Measurements from ENCODE around the gene SNRNP70.
"Not testable (repeated sequence)": the region's sequence is repeated elsewhere in the genome, so short reads cannot be mapped to it uniquely, and the experiment has no call there.

The SNRNP70 gene

DNA sequence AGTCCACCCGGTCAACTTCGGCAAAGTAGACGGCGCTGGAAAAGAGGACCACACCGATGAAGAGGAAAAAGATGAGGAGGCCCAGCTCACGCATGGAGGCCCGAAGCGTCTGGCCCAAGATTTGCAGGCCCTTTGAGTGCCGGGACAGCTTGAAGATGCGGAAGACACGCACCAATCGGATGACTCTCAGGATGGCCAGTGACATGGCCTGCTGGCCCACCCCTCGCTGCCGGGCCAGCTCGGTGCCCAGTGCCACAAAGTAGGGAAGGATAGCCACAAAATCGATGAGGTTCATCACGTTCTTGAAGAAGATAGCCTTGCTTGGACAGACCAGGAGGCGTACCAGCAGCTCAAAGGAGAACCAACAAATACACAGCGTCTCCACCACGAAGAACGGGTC lies 14.8 kb upstream of the SNRNP70 start:
- TF ChIP-seq, protein P1, sequence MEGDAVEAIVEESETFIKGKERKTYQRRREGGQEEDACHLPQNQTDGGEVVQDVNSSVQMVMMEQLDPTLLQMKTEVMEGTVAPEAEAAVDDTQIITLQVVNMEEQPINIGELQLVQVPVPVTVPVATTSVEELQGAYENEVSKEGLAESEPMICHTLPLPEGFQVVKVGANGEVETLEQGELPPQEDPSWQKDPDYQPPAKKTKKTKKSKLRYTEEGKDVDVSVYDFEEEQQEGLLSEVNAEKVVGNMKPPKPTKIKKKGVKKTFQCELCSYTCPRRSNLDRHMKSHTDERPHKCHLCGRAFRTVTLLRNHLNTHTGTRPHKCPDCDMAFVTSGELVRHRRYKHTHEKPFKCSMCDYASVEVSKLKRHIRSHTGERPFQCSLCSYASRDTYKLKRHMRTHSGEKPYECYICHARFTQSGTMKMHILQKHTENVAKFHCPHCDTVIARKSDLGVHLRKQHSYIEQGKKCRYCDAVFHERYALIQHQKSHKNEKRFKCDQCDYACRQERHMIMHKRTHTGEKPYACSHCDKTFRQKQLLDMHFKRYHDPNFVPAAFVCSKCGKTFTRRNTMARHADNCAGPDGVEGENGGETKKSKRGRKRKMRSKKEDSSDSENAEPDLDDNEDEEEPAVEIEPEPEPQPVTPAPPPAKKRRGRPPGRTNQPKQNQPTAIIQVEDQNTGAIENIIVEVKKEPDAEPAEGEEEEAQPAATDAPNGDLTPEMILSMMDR (IDR thresholded peaks at IDR 0.05; ENCODE audit: extremely low read depth, insufficient read depth, missing control alignments) = no peak
- DNase-seq (ENCODE audit: low spot score) = no peak
- in situ Hi-C loops (cut with MboI; ENCODE audit: low pct_unique_long_range_greater_than_20kb, low sequenced_read_pairs, unreplicated experiment) = no loop called here

DNA sequence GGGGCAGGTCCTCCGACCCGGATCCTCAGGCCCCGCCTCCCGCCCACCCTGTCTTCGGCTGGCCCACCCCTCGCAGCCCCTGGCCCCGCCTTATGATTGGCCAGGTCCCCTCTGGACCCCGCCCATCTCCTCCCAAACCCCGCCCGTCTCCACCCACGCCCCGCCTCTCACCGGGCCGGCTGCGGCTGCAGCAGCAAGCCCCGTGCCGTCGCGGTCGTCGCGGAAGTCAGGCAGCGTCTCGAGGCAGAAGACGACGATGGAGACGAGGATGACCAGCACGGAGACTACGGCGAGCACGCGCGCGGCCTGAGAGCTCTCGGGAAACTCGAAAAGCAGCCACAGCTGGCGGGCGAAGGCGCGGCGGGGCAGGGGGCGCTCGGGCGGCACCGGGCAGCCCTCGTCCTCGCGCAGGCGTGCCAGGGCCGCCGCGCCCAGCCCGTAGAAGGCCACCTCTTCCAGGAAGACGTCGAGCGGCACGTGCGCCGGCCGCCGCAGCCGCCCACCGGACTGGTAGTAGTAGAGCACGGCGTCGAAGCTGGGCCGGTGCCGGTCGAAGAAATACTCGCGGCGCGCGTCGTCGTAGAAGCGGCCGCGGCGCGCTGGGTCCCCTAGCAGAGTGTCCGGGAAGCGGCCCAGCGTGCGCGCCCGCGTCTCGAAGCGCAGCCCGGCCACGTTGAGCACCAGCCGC lies 13.2 kb upstream of the SNRNP70 start:
- DNase-seq (ENCODE audit: low spot score) = peak; percentile 37
- TF ChIP-seq, protein P1 (IDR thresholded peaks at IDR 0.05; ENCODE audit: extremely low read depth, insufficient read depth, missing control alignments) = no peak
- in situ Hi-C loops (cut with MboI; ENCODE audit: low pct_unique_long_range_greater_than_20kb, low sequenced_read_pairs, unreplicated experiment) = no loop called here

DNA sequence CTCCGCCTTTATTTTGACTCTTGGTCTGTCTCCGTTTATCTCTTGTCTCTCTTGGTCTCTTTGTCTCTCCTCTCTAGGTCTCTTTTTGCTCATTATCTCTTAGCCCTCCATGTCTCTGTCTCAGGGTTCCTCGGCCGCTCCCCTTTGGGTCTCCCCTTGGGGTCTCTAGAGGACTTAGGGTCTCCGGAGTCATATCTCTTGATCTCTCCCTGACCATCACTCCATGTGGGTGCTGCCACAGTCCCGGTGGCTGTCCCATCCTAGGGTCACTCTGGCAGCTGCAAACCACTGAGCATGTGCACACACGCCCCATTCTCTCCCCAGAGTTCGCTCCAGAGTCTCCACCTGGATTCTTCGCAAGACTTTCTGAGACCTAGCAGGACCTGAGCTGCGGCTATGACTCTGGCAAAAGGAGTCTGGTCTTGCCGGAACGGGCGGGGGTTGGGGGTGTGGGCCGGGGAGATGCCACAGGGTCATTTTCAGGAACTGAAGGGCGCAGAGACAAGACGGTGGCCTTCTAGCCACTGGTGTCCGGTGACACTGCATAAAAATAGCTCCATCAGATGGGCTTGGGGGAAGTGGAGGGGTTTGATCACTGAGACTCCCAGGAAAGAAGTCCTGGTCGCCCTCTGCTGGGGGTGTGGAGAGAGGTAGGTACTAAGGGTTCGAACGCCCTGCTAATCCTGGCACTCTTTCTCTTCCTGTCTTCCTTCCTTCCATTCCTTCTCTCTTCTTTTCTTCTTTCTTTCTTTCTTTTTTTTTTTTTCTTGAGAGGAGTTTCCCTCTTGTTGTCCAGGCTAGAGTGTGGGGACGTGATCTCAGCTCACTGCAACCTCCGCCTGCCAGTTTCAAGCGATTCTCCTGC lies 11.5 kb upstream of the SNRNP70 start:
- DNase-seq (ENCODE audit: low spot score) = peak; percentile 28
- TF ChIP-seq, protein P1 (IDR thresholded peaks at IDR 0.05; ENCODE audit: extremely low read depth, insufficient read depth, missing control alignments) = peak; percentile 6
- in situ Hi-C loops (cut with MboI; ENCODE audit: low pct_unique_long_range_greater_than_20kb, low sequenced_read_pairs, unreplicated experiment) = no loop called here

DNA sequence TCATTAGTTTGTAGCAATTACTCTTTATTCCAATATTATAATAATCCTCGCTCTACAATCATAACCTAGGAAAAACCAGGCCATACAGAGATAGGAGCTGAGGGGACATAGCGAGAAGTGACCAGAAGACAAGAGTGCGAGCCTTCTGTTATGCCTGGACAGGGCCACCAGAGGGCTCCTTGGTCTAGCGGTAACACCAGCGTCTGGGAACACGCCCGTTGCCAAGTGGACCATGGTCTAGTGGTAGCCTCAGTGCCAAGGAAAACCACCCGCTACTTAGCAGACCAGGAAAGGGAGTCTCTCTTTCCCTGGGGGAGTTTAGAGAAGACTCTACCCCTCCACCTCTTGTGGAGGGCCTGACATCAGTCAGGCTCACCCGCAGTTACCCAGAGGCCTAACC lies 10.4 kb upstream of the SNRNP70 start:
- TF ChIP-seq, protein P1 (IDR thresholded peaks at IDR 0.05; ENCODE audit: extremely low read depth, insufficient read depth, missing control alignments) = peak; percentile 62
- in situ Hi-C loops (cut with MboI; ENCODE audit: low pct_unique_long_range_greater_than_20kb, low sequenced_read_pairs, unreplicated experiment); DNase-seq (ENCODE audit: low spot score): not testable (repeated sequence)

DNA sequence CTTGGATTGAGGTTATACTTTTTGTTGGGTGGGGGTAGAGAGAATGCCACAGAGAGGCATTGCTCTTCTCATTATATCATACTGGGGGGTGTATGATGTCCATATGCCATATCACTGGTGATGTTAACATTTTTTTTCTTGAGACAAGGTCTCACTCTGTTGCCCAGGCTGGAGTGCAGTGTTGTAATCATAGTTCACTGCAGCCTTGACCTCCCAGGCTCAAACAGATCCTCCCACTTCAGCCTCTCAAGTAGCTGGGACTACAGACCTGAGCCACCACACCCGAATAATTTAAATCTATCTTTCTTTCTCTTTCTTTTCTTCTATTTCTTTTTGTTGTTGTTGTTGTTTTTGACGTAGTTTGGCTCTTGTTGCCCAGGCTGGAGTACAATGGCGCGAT lies 4.9 kb upstream of the SNRNP70 start:
- TF ChIP-seq, protein P1 (IDR thresholded peaks at IDR 0.05; ENCODE audit: extremely low read depth, insufficient read depth, missing control alignments) = no peak
- in situ Hi-C loops (cut with MboI; ENCODE audit: low pct_unique_long_range_greater_than_20kb, low sequenced_read_pairs, unreplicated experiment) = no loop called here
- no peak for DNase-seq (ENCODE audit: low spot score)

DNA sequence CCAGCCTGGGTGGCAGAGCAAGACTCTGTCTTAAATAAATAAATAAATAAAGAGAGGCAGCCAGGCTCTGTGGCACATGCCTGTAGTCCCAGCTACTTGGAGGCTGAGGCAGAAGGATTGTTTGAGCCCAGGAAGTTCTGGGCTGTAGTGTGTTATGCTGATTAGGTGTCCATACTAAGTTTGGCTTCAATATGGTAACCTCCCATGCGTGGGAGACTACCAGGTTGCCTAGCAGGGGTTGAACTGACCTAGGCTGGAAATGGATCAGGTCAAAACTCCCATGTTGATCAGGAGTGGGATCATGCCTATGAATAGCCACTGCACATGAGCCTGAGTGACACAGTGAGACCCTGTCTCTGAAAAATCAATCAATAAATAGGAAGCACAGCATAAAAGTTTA lies 4.0 kb upstream of the SNRNP70 start:
- in situ Hi-C loops (cut with MboI; ENCODE audit: low pct_unique_long_range_greater_than_20kb, low sequenced_read_pairs, unreplicated experiment) = no loop called here
- TF ChIP-seq, protein P1 (IDR thresholded peaks at IDR 0.05; ENCODE audit: extremely low read depth, insufficient read depth, missing control alignments) = no peak
- no peak for DNase-seq (ENCODE audit: low spot score)
